Activated naive CD4-positive, alpha-beta T cell treated with anti-CD3 and anti-CD28 coated beads, Interleukin-2, amount 10 ng/mL, durations not matched to agents 5 hours and 36 hours (primary cell): Measurements from ENCODE around the gene LPAR3. TPM values are rescaled to one million over a fixed set of nuclear protein-coding genes. Genes with fewer than 3 reads are reported as not detected.

Experiments used
- total RNA-seq, 2 experiments: library from RNA; stranded (reverse); gene quantifications; one replicate each; pipeline ENCODE4 v1.2.3, GENCODE V29; 2021

LPAR3 gene
- 1 to 10 TPM; 3.6 TPM for total RNA-seq

GRCh38 chr1:84892705-84893618 is at the start of gene LPAR3:
LPAR3 (minus strand) TSS chr1:84893206; CDS start chr1:84866120, 27,086 bp downstream.

Other genes starting within 250 kb of the LPAR3 start
- gene SSX2IP, start 202.7 kb downstream of the LPAR3 start, total RNA-seq = 10 to 100 TPM; 13.9 to 14.3 TPM
- 10 to 100 TPM; 10.4 to 12.6 TPM for gene MCOLN2, start 103.9 kb upstream of the LPAR3 start, total RNA-seq
- gene MCOLN3, start 155.3 kb upstream of the LPAR3 start, total RNA-seq = 10 to 100 TPM; 11.0 to 11.5 TPM